ENCODE measurements around the gene NBPF1. TPM values are rescaled to one million over a fixed set of nuclear protein-coding genes. Genes with fewer than 3 reads are reported as not detected.
"Not testable (repeated sequence)": the region's sequence is repeated elsewhere in the genome, so short reads cannot be mapped to it uniquely, and the experiment has no call there.

The NBPF1 gene
- total RNA-seq, 1 experiment from 2014 or later = 28.9 TPM

DNA sequence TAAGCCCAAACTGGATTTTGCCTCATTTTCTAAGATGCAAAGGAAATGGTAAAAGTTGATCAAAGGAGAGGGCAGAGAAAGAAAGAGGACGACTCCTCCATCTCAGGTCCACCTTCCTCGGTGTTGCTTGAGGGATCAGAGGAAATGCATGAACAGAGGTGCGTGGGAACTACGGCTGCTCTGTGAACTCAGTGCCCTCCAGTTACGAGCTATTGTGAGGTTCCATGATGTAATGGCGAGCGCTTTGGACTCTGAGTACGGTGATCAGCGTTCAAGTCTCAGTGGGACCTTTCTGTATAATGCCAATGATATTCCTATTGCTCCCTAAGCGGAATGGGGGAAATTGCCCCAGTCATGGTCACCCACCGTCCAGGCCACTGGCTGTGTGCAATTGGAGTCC lies 60.1 kb downstream of the NBPF1 start:
- CTCF ChIA-PET; H3K9me3 Mint-ChIP-seq (ENCODE audit: unreplicated experiment); H3K27me3 Mint-ChIP-seq (ENCODE audit: insufficient read depth, unreplicated experiment); BruUV-seq (replicated peaks); H3K4me1 Mint-ChIP-seq (ENCODE audit: insufficient read depth, unreplicated experiment); intact Hi-C loops (cut with micrococcal nuclease); H3K36me3 Mint-ChIP-seq (ENCODE audit: insufficient read depth, unreplicated experiment); H3K4me3 Mint-ChIP-seq (ENCODE audit: unreplicated experiment); H3K27ac Mint-ChIP-seq (ENCODE audit: low read depth, unreplicated experiment); POLR2A ChIA-PET; DNase-seq (ENCODE audit: unreplicated experiment): not testable (repeated sequence)

DNA sequence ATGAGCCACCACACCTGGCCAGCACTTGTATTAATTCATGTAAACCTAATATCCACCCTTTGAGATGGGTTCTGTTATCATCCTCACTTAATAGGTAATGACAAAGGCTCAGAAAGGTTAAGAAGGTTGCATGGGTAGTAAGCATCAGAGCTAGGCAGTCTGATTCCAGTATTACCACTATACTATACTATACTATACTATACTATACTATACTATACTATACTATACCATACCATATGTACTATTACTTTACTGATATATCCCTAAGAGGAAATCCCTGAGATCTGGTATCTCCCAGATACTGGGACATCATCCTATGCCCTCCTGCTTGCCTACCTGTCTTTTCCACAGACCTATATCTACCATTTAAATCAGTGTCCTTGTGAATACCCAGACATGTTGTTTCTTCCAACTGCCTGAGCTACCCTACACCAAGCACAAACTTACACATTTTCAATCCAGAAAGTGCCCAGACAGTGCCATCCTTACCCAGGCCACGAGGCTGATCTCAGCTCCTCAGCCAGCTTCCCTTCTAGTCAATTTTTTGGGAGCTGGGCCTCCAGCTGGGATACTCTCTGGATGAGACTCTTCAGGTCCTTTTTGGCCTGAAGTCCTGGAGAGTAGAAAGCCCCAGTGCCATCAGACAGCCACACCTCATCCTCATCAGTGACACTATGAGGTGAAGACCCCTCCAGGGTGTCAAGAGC lies 63.0 kb downstream of the NBPF1 start:
- H3K27me3 Mint-ChIP-seq (ENCODE audit: insufficient read depth, unreplicated experiment); DNase-seq (ENCODE audit: unreplicated experiment); H3K36me3 Mint-ChIP-seq (ENCODE audit: insufficient read depth, unreplicated experiment); H3K9me3 Mint-ChIP-seq (ENCODE audit: unreplicated experiment); intact Hi-C loops (cut with micrococcal nuclease); H3K27ac Mint-ChIP-seq (ENCODE audit: low read depth, unreplicated experiment); H3K4me3 Mint-ChIP-seq (ENCODE audit: unreplicated experiment); BruUV-seq (replicated peaks); POLR2A ChIA-PET; H3K4me1 Mint-ChIP-seq (ENCODE audit: insufficient read depth, unreplicated experiment); CTCF ChIA-PET: not testable (repeated sequence)

DNA sequence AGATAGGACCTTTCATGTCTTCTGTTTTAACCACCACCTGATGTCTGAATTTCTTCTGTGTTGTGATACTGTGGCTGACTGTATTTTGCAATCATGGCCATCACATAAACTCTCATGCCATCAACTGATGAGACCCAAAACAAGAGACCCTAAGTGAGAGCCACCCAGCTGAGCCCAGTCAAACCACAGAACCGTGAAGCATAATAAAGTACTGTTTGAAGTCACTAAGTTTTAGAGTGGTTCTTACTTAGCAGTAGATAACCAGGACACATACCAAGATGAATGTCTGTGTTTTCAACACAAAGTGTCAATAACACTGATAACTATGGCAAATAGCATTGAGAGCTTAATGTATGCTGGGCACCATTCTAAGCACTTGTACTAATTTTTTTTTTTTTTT lies 63.8 kb downstream of the NBPF1 start:
- H3K4me3 Mint-ChIP-seq (ENCODE audit: unreplicated experiment); BruUV-seq (replicated peaks); CTCF ChIA-PET; intact Hi-C loops (cut with micrococcal nuclease); H3K27ac Mint-ChIP-seq (ENCODE audit: low read depth, unreplicated experiment); H3K9me3 Mint-ChIP-seq (ENCODE audit: unreplicated experiment); H3K27me3 Mint-ChIP-seq (ENCODE audit: insufficient read depth, unreplicated experiment); H3K4me1 Mint-ChIP-seq (ENCODE audit: insufficient read depth, unreplicated experiment); DNase-seq (ENCODE audit: unreplicated experiment); POLR2A ChIA-PET; H3K36me3 Mint-ChIP-seq (ENCODE audit: insufficient read depth, unreplicated experiment): not testable (repeated sequence)

DNA sequence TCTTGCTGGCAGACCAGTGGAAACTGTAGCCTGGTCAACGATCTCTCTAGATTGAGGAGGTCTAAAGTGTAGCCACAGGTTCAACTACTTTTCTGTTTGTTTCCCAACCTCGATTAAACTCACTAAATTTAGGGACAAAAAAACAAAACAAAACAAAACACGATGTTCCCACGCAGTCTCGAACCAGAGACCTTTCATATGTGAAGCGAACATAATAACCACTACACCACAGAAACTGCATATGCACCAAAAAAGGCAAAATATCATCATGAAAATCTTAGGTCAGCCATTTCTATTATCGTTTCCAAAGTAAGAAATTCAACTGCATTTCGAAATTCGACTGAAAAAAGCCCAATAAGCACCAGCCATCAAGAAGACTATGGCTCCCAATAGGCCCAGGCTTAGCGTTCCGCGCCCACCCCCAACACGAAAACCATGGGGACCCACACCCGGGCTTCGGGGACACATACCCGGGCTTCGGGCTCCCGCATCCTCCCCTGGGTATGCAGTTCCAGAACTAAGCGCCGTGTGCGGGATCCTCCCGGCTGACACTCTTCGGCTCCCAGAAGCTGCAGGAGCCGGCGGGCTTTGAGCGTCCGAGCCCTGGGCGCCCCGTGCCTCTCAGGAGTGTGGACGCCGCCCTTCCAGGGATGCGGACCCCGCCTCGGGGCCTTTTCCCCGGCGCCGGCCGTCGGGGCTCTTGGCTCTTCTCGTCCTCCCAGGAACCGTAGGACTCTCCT lies 65.7 kb downstream of the NBPF1 start:
- H3K27me3 Mint-ChIP-seq (ENCODE audit: insufficient read depth, unreplicated experiment); H3K4me1 Mint-ChIP-seq (ENCODE audit: insufficient read depth, unreplicated experiment); BruUV-seq (replicated peaks); H3K4me3 Mint-ChIP-seq (ENCODE audit: unreplicated experiment); H3K27ac Mint-ChIP-seq (ENCODE audit: low read depth, unreplicated experiment); POLR2A ChIA-PET; H3K36me3 Mint-ChIP-seq (ENCODE audit: insufficient read depth, unreplicated experiment); intact Hi-C loops (cut with micrococcal nuclease); CTCF ChIA-PET; DNase-seq (ENCODE audit: unreplicated experiment); H3K9me3 Mint-ChIP-seq (ENCODE audit: unreplicated experiment): not testable (repeated sequence)

DNA sequence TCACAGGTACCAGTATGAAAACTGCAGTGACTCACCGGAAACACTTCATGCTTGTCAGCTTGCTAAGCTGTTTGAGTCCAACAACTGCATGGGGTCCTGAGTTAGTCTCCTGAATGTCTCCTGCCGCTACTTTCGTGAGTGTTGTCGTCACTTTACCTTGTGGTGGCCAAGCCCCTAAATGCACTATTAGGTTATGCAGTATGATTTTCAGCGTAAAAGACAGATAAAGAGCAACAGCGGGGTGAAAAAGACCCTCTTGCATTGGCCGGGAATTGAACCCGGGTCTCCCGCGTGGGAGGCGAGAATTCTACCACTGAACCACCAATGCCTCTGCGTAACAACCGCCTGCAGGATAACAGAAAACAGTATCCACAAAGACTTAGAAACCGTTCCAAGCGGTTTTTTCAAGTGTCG lies 67.7 kb downstream of the NBPF1 start:
- H3K9me3 Mint-ChIP-seq (ENCODE audit: unreplicated experiment); H3K27me3 Mint-ChIP-seq (ENCODE audit: insufficient read depth, unreplicated experiment); H3K4me1 Mint-ChIP-seq (ENCODE audit: insufficient read depth, unreplicated experiment); H3K36me3 Mint-ChIP-seq (ENCODE audit: insufficient read depth, unreplicated experiment); intact Hi-C loops (cut with micrococcal nuclease); CTCF ChIA-PET; POLR2A ChIA-PET; H3K27ac Mint-ChIP-seq (ENCODE audit: low read depth, unreplicated experiment); H3K4me3 Mint-ChIP-seq (ENCODE audit: unreplicated experiment): not testable (repeated sequence)
- DNase-seq (ENCODE audit: unreplicated experiment) = peak; percentile 65
- TSS peak; percentile 99 for BruUV-seq (replicated peaks)

DNA sequence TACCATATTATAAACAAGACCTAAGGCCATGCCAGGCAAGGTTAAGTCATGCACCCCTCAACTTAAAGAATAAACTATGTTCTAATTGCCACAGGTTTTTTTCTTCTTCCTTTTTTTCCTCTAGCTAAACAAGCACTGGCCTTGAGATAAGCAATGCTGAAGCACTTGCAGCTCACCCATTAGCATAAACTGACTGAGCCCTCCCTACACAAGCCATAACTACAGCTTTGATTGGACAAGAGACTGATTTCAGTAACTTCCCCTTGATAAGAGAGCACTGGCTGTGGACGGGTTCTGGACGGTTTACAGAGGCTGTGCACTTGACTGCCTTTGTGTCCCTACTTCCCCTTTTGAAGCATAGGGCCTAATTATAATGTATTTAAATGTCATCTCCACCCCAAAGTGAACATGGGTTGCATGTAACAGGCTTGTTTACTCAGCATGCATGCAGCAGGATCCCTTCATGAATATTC lies 72.9 kb downstream of the NBPF1 start:
- intact Hi-C loops (cut with micrococcal nuclease); CTCF ChIA-PET: not testable (repeated sequence)

DNA sequence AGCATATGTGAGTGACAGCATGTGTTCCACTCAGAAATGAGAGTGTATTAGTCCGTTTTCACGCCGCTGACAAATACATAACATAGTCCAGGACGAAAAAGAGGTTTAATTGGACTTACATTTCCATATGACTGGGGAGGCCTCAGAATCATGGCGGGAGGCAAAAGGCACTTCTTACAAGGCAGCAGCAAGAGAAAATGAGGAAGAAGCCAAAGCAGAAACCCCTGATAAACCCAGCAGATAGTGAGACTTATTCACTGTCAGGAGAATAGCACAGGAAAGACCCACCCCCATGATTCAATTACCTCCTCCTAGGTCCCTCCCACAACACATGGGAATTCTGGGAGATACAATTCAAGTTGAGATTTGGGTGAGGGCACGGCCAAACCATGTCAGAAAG lies 75.8 kb downstream of the NBPF1 start:
- DNase-seq (ENCODE audit: unreplicated experiment); H3K36me3 Mint-ChIP-seq (ENCODE audit: insufficient read depth, unreplicated experiment); intact Hi-C loops (cut with micrococcal nuclease); H3K27ac Mint-ChIP-seq (ENCODE audit: low read depth, unreplicated experiment); H3K27me3 Mint-ChIP-seq (ENCODE audit: insufficient read depth, unreplicated experiment); CTCF ChIA-PET; H3K4me1 Mint-ChIP-seq (ENCODE audit: insufficient read depth, unreplicated experiment); BruUV-seq (replicated peaks); H3K9me3 Mint-ChIP-seq (ENCODE audit: unreplicated experiment); H3K4me3 Mint-ChIP-seq (ENCODE audit: unreplicated experiment); POLR2A ChIA-PET: not testable (repeated sequence)

More for the DNA sequence above, 72.9 kb downstream of the NBPF1 start:
- H3K9me3 Mint-ChIP-seq (ENCODE audit: unreplicated experiment); BruUV-seq (replicated peaks); H3K27me3 Mint-ChIP-seq (ENCODE audit: insufficient read depth, unreplicated experiment); H3K4me3 Mint-ChIP-seq (ENCODE audit: unreplicated experiment); H3K27ac Mint-ChIP-seq (ENCODE audit: low read depth, unreplicated experiment); DNase-seq (ENCODE audit: unreplicated experiment); H3K36me3 Mint-ChIP-seq (ENCODE audit: insufficient read depth, unreplicated experiment); H3K4me1 Mint-ChIP-seq (ENCODE audit: insufficient read depth, unreplicated experiment); POLR2A ChIA-PET: not testable (repeated sequence)

DNA sequence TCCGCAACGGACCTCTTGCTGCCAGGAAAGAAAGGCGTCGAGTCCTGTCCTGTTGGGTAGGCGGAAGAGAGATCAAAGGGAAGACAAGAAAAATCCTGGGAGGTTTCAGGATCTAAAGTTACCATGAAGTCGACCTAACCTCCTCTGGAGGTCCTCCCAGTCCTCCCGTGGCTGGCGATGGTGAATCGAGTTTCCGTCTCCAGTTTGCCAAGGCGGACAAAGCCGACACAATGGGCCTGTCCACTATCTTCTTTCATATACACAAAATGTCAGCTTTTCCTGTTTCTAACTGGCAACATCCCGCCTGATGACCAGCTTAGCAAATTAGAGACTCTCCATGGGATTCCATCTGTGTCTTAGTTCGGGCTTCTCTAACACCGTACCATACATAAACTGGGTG lies 76.6 kb downstream of the NBPF1 start:
- H3K27me3 Mint-ChIP-seq (ENCODE audit: insufficient read depth, unreplicated experiment); H3K4me3 Mint-ChIP-seq (ENCODE audit: unreplicated experiment); H3K36me3 Mint-ChIP-seq (ENCODE audit: insufficient read depth, unreplicated experiment); CTCF ChIA-PET; H3K9me3 Mint-ChIP-seq (ENCODE audit: unreplicated experiment); POLR2A ChIA-PET; H3K4me1 Mint-ChIP-seq (ENCODE audit: insufficient read depth, unreplicated experiment); intact Hi-C loops (cut with micrococcal nuclease); H3K27ac Mint-ChIP-seq (ENCODE audit: low read depth, unreplicated experiment); DNase-seq (ENCODE audit: unreplicated experiment); BruUV-seq (replicated peaks): not testable (repeated sequence)

DNA sequence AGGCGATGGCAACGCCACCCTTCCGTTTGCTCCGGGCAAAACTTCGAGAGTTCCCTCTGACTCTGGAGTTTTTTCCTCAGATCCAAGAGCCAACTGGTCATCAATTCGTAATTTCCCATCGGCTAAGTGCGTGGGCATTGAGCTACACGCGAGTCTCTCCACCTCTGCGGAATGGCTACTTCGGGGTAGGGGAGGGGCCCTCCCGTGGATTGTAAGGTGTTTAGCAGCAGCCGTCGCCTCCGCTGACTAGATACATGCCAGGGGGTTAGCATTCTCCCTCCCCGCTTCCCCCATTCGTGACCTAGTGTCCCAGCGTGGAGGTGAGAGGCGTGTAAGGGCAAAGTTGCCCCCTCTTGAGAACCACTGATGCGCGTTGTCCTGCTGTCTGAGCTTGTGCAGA lies 77.5 kb downstream of the NBPF1 start:
- H3K36me3 Mint-ChIP-seq (ENCODE audit: insufficient read depth, unreplicated experiment); H3K9me3 Mint-ChIP-seq (ENCODE audit: unreplicated experiment); H3K4me3 Mint-ChIP-seq (ENCODE audit: unreplicated experiment); H3K27me3 Mint-ChIP-seq (ENCODE audit: insufficient read depth, unreplicated experiment); BruUV-seq (replicated peaks); H3K4me1 Mint-ChIP-seq (ENCODE audit: insufficient read depth, unreplicated experiment); CTCF ChIA-PET; DNase-seq (ENCODE audit: unreplicated experiment); H3K27ac Mint-ChIP-seq (ENCODE audit: low read depth, unreplicated experiment); POLR2A ChIA-PET; intact Hi-C loops (cut with micrococcal nuclease): not testable (repeated sequence)

All from MCF 10A (cell line).